ENCODE data around the gene PCDHGA7. TPM values are rescaled to one million over a fixed set of nuclear protein-coding genes. Genes with fewer than 3 reads are reported as not detected.

PCDHGA7 gene
- polyA plus RNA-seq, 1 experiment: 3.6 TPM

DNA sequence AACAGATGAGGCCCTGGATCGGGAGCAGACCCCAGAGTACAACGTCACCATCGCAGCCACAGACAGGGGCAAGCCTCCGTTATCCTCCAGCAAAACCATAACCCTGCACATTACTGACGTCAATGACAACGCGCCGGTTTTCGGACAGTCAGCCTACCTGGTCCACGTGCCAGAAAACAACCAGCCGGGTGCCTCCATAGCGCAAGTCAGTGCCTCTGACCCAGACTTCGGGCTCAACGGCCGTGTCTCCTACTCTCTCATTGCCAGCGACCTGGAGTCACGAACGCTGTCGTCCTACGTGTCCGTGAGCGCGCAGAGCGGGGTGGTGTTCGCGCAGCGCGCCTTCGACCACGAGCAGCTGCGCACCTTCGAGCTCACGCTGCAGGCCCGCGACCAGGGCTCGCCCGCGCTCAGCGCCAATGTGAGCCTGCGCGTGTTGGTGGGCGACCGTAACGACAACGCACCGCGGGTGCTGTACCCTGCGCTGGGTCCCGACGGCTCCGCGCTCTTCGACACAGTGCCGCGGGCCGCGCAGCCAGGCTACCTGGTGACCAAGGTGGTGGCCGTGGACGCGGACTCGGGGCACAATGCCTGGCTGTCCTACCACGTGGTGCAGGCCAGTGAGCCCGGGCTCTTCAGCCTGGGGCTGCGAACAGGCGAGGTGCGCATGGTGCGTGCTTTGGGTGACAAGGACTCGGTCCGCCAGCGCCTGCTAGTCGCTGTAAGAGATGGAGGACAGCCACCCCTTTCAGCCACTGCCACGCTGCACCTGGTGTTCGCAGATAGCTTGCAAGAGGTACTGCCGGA lies 36.7 kb downstream of the PCDHGA7 start:
- Histone ChIP-seq H3K27me3 (ENCODE audit: control insufficient read depth, insufficient read depth, low read length) (no peaks in the 10 kb centered on the region), H3K36me3 (ENCODE audit: control insufficient read depth, insufficient read depth, low read length) (peaks cover 3% of the 10 kb centered on the region; the same call in 1 of the 2 replicates), H3K4me3 (ENCODE audit: low read depth, low read length) (no peak overlapping the region)
- ChIA-PET CTCF (interaction anchor here (0.6 to 7.6 kb wide), 6 partner anchors 39 to 144 kb away, joined by 3 to 112 read pairs (median 12); no protein-coding TSS in a partner anchor), POLR2A (interaction anchor here (0.6 kb wide), 1 partner anchor 11 kb away, joined by 5 read pairs; the partner anchor contains the start of gene PCDHGA12)
- TF ChIP-seq, protein P1, sequence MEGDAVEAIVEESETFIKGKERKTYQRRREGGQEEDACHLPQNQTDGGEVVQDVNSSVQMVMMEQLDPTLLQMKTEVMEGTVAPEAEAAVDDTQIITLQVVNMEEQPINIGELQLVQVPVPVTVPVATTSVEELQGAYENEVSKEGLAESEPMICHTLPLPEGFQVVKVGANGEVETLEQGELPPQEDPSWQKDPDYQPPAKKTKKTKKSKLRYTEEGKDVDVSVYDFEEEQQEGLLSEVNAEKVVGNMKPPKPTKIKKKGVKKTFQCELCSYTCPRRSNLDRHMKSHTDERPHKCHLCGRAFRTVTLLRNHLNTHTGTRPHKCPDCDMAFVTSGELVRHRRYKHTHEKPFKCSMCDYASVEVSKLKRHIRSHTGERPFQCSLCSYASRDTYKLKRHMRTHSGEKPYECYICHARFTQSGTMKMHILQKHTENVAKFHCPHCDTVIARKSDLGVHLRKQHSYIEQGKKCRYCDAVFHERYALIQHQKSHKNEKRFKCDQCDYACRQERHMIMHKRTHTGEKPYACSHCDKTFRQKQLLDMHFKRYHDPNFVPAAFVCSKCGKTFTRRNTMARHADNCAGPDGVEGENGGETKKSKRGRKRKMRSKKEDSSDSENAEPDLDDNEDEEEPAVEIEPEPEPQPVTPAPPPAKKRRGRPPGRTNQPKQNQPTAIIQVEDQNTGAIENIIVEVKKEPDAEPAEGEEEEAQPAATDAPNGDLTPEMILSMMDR (IDR thresholded peaks at IDR 0.05; ENCODE audit: insufficient read depth, low read depth, low read length): no peak
- DNase-seq (ENCODE audit: low read depth): no peak

DNA sequence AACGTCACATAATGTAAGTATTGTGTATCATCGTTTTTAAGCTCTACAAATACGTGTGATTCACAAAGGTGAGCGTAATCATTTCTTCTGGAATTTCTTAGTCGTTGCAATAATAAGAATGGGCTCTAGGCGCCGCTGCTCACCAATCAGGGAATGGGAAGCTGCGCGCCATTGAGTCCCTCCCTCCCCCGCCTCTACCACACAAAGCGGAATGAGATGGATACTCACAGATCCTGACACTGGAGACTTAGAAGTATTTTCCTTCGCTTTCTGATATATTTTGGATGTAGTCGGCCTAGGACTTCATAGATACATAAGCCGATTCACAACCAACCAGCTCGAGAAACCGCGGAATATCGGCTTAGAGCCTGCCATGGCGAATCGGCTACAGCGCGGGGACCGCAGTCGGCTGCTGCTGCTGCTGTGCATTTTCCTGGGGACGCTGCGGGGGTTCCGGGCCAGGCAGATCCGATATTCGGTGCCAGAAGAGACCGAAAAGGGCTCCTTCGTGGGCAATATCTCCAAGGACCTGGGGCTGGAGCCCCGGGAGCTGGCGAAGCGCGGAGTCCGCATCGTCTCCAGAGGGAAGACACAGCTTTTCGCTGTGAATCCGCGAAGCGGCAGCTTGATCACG lies 38.4 kb downstream of the PCDHGA7 start, which contains the start of gene PCDHGA11:
Gene PCDHGA11, plus strand, starts transcription at position 197 of the 634 bp plus-strand sequence. Its CDS starts 177 bp downstream, at position 374.
- no peaks in the 10 kb centered on the region for H3K27me3 ChIP-seq (ENCODE audit: control insufficient read depth, insufficient read depth, low read length)
- TF ChIP-seq, protein P1 (IDR thresholded peaks at IDR 0.05; ENCODE audit: insufficient read depth, low read depth, low read length): peak; percentile 58
- no peak for DNase-seq (ENCODE audit: low read depth)
- peaks cover 3% of the 10 kb centered on the region; the same call in 1 of the 2 replicates for H3K36me3 ChIP-seq (ENCODE audit: control insufficient read depth, insufficient read depth, low read length)
- peak within 1 kb of the TSS; percentile 47 for H3K4me3 ChIP-seq (ENCODE audit: low read depth, low read length)
- CTCF ChIA-PET: interaction anchor here (0.7 to 7.6 kb wide), 32 partner anchors 8 to 212 kb away, joined by 3 to 112 read pairs (median 4); partner anchors contain the start of genes PCDHGA10, PCDHGA12, PCDHGA5 and PCDHGA8
- POLR2A ChIA-PET: no interaction called here

DNA sequence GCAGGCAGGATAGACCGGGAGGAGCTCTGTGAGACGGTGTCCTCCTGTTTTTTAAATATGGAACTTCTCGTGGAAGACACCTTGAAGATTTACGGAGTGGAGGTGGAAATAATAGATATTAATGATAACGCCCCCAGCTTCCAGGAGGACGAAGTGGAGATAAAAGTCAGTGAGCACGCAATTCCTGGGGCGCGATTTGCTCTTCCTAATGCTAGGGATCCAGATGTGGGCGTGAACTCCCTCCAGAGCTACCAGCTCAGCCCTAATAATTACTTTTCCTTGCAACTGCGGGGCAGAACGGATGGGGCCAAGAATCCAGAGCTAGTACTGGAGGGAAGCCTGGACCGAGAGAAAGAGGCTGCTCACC lies 38.9 kb downstream of the PCDHGA7 start:
- ChIA-PET CTCF (interaction anchor here (0.7 to 7.6 kb wide), 30 partner anchors 9 to 145 kb away, joined by 3 to 112 read pairs (median 4); partner anchors contain the start of genes PCDHGA10, PCDHGA12, PCDHGA5 and PCDHGA8), POLR2A (no interaction called here)
- TF ChIP-seq, protein P1 (IDR thresholded peaks at IDR 0.05; ENCODE audit: insufficient read depth, low read depth, low read length): no peak
- Histone ChIP-seq H3K27me3 (ENCODE audit: control insufficient read depth, insufficient read depth, low read length) (no peaks in the 10 kb centered on the region), H3K36me3 (ENCODE audit: control insufficient read depth, insufficient read depth, low read length) (peaks cover 3% of the 10 kb centered on the region; the same call in 1 of the 2 replicates), H3K4me3 (ENCODE audit: low read depth, low read length) (peak overlapping the region; percentile 47)
- no peak for DNase-seq (ENCODE audit: low read depth)

DNA sequence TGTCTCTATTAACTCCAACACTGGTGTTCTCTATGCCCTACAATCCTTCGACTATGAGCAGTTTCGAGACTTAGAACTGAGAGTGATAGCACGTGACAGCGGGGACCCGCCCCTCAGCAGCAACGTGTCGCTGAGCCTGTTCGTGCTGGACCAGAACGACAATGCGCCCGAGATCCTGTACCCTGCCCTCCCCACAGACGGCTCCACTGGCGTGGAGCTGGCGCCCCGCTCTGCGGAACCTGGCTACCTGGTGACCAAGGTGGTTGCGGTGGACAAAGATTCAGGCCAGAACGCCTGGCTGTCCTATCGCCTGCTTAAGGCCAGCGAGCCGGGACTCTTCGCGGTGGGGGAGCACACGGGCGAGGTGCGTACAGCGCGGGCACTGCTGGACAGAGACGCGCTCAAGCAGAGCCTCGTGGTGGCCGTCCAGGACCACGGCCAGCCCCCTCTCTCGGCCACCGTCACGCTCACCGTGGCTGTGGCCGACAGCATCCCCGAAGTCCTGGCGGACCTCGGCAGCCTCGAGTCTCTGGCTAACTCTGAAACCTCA lies 40.3 kb downstream of the PCDHGA7 start:
- ChIA-PET POLR2A (no interaction called here), CTCF (interaction anchor here (0.6 to 7.6 kb wide), 3 partner anchors 102 to 136 kb away, joined by 3 to 112 read pairs (median 6); no protein-coding TSS in a partner anchor)
- H3K4me3 ChIP-seq (ENCODE audit: low read depth, low read length): no peak overlapping the region
- TF ChIP-seq, protein P1 (IDR thresholded peaks at IDR 0.05; ENCODE audit: insufficient read depth, low read depth, low read length): no peak
- DNase-seq (ENCODE audit: low read depth): no peak
- no peaks in the 10 kb centered on the region for H3K27me3 ChIP-seq (ENCODE audit: control insufficient read depth, insufficient read depth, low read length)
- H3K36me3 ChIP-seq (ENCODE audit: control insufficient read depth, insufficient read depth, low read length): peaks cover 3% of the 10 kb centered on the region
